Skin of body (tissue), 2 donors: ENCODE results near the gene FBXO21. TPM values are rescaled to one million over a fixed set of nuclear protein-coding genes. Genes with fewer than 3 reads are reported as not detected.
"Not testable (repeated sequence)": the region's sequence is repeated elsewhere in the genome, so short reads cannot be mapped to it uniquely, and the experiment has no call there.

ENCODE experiments used
- DNase-seq: peaks from one replicate; lab custom pipeline; 2025; lab: John Stamatoyannopoulos, UW
- total RNA-seq: library from RNA; depleted of rRNA; stranded (reverse); fragments of >200 nt; gene quantifications from one replicate; pipeline ENCODE4 v1.2.3, GENCODE V29; 2014

Gene FBXO21
- 58.3 TPM for total RNA-seq

DNA sequence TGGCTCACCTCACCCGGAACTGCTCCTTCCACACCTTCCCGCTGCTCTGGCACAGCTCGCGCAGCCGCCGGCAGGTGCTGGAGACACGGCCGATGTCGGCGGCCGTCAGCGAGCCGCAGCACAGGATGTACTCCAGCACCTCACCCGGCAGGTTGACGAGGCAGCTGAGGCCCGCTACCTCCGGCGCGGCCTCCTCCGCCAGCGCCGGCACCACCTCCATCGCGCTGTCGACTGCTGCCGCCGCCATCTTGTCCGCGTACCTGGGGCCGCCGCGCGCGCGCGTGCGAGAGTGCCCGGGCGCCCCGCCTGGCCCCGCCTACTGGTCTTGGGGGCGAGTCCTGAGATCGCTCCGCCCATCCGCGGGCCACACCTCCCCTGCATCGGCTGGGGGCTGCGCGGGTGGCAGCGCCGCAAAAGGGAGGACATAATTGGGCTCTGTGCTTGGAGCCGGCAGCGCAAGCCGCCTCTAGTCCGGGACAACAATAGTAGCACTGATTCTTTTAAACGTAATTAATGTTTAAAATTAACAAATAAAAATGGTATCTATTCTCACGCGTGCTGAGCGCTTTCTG lies at the start of gene FBXO21:
TSS of gene FBXO21 (minus strand) at position 261 of the 572 bp plus-strand sequence. CDS start at position 247, 14 bp downstream.
- DNase-seq = peak; percentile 41

DNA sequence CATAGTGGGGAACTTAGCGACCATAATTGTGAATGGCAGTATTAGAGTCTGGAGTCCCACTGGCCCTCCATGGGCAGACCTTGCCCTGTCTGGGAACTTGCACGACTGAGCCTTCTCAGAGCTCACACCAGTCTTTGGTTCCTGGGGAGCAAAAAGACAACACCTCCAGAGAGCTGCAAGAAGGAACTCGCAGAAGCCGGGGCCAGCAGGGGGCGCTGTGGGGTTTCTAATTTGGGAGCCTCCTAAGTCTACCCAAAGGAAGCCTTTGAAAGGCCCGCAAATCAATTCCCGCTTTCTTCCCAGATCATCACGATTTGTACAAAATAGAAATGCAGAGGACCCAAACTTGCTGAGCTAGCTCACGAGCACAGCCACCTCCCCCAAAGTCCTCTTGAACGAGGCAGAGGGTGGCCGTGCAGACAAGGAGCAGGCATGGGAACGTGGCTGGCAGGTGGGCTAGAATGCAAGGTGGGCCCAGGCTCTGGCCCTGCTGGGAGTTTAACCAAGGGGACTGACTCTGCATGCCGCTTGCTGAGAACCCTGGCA lies 46.3 kb upstream of the FBXO21 start:
- no peak for DNase-seq

DNA sequence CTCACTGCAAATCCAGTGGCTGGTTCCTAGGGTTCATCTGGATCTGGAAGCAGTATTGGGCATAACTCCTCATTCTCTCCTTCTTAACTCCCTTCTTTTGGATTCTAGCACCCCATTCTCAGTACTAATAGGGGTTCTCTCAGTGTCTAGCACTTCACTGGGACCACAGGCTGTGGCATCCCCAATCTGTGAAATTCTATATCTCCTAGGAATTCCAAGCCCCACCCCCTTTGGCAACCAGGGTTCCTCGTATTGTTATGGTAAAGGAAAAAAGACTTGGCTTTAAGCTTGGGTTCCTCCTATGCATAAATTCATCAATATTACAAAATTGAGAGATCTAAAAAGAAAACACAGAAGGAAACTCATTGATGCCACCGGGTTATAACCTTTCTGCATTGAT lies 45.0 kb upstream of the FBXO21 start:
- no peak for DNase-seq

DNA sequence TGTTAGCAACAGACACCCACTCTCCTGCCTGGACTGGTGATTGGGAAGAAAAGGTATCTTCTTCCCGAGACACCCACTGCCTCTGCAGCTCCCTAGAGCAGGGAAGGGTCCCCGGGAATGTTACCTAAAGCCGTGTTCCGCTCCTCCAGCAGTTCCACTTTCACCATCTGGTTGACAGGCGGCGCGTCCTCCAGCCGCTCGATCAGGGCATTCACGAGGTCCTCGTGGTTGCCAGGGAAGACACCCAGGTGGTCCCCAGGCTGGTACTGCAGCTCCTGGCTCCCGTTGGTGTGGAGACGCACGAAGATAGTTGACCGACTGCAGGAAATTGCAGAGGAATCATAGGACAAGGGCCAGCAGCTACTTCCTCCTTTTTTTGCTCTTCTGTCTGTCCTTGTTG lies 44.2 kb upstream of the FBXO21 start:
- no peak for DNase-seq

GRCh38 chr12:117231750-117232149 lies 41.5 kb upstream of the FBXO21 start:
- DNase-seq = no peak

DNA sequence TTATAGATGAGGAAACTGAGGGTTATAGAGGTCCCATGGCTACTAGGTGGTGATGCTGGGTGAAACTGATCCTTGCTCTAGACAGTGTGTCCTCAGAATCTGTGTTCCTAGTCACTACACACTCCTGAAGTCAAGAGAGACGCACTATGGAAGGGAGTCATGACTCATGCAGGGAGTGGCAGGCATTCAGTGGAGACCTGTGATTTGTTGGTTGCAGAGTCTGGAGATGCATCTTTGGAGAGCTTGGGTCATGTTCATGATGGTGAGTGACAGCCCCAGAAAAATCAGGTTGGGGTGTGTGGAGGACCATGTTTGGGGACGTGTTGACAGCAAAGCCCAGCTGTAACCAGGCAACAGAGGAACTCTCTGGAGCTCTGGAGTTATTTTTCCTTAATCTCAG lies 38.0 kb upstream of the FBXO21 start:
- DNase-seq = no peak

DNA sequence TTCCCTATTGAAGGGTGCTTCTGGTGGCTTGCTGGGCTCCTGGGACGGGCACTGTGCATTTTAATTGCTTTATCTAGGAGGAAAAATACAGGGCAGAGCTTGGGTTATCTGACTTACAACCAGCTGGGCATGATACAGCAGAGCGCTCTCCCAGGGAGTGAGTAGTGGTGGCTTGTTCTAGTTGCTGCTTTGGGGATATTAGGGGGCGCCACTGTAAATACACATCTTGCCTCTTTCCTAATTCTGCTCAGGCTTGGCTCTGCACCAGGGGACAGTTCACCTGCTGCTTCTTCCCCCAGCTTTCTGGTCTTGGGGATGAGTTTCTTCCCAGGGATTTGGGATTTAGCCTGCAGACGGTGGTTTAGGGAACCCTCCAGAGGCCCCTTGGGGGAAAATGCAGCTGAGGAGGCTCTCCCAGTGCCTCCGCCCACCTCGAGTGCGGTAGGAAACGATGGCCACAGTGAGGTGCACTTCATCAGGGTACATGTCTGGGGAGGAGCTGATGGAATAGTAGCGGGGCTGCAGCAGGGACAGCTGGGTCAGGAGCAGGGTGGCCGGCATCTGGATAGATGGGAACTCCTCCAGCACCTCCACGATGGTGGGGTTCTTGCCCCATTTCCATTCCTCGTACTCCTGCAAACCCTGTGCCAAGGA lies 36.9 kb upstream of the FBXO21 start:
- DNase-seq = no peak

DNA sequence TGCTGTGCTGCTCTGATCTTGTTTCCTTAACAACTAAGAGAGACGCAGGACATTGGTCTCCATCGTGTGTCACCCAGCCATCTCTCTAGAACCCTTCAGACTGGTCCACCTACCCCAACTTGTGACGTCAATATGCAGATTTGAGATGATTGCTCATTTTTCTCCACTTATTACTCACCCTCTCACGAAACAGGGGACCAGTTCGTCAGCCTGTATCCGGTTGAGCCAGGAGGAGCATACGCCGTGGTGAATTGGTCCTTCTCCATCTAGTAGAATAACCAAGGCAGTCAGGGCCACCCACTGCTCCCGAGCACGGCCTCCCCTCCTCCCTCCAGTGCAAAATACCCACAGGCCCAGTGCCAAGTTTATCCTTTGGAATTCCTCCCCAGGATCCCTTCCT lies 36.2 kb upstream of the FBXO21 start:
- DNase-seq = no peak

DNA sequence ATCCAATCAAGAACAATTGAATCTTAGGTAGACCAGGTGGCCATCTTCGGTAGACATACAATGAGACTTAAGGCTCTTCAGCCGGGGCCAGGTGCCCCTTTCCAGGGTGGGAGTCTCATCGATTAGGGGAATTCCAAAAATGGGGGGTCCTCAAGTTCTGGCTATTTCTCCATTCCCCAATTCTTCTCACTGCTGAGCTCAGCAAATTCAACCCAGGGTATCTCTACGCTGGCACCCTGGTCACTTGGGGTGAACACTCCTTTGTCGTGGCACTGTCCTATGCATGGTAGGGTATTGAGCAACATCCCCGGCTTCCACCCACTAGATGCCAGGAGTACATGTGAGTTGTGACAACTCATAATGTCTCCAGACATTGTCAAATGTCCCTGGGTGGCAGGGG lies 34.9 kb upstream of the FBXO21 start:
- no peak for DNase-seq

GRCh38 chr12:117220947-117221346 lies 30.7 kb upstream of the FBXO21 start:
- DNase-seq = not testable (repeated sequence)

- DNase-seq = no peak
Measured at GRCh38 chr12:117218149-117218548, 27.9 kb upstream of the FBXO21 start.

DNA sequence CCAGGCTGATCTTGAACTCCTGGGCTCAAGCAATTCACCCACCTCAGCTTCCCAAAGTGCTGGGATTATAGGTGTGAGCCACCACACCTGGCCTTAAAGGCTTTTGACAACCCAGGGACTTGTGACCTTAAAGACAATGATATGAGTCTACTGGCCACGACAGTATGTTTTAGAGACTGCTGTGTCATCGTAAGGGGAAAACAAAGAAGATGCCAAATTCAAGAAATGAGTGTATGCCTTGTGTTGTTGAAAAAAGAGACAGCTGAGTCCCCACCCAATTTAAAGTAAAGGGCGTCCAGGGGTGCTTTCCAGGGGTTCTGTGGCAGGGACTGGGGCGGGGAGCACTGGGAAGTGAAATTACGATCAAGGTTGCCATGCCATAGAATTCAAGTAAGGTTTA lies 26.4 kb upstream of the FBXO21 start:
- no peak for DNase-seq

DNA sequence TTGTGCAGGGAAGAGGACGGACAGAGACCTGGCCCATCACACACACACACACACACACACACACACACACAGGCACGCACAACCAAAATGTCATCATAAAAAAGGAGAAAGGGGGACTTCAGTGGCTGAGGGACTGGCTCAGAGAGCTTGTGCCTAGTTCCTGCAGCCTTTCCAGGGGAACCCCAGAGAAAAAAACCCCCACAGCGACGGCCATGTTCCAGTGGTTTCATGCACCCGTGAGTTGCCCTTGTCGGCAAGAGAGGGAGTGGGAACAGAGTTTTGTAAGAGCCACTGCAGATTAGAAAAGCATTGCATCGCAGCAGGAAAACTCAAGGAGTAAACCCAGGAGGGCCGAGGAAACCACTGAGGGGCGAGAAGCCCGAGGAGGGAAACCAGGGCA lies 24.5 kb upstream of the FBXO21 start:
- no peak for DNase-seq

DNA sequence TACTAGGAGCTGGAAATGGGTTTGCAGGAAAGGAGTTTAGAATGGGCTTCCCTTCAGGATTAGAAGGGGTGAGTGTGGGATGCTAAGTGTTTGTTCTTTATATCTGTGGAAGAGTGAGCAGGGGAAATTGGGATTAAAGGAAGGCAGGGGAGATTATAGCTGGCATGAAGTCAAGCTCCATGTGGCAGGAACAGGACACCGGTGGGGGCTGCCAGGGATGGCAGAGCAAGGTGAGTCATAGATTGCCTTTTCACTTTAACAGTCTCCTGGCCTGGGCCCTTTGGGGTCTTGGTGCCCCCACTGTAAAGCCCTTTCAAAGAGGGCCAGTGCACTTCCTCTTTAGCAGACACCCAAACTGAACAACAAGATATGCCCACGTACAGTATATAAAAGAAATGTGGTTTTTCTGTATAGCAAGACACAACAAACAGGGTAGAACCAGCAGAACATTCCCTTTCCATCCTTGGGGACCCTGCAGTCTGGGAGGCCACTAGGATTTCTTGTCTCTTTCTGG lies 23.1 kb upstream of the FBXO21 start:
- DNase-seq = no peak

- DNase-seq = peak; percentile 26
Measured at GRCh38 chr12:117212563-117213190, 22.4 kb upstream of the FBXO21 start.

- DNase-seq = no peak
Measured at GRCh38 chr12:117210266-117210918, 20.1 kb upstream of the FBXO21 start.

GRCh38 chr12:117209626-117210025 lies 19.4 kb upstream of the FBXO21 start:
- no peak for DNase-seq

DNA sequence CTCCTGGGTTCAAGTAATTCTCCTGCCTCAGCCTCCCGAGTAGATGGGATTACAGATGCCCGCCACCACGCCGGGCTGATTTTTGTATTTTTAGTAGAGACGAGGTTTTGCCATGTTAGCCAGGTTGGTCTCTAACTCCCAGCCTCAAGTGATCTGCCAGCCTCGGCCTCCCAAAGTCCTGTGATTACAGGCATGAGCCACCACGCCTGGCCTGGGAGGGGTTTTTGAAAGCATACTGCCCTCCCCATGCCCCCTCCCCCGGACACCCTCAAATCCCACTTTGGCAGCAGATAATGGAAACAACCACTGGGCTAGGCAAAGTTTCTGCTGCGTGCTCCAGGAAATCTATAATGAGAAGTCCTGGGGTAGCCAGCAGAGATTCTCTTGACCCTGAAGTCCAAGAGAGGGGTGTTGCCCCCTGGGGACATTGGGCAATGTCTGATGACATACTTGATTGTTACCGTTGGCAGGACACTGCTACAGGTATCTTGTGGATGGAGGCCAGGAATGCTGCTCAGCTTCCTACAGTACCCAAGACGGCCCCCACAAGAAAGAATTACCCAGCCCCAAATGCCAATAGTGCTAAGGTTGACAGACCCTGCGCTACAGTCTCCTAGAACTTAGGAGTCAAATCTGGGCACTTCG lies 18.7 kb upstream of the FBXO21 start:
- no peak for DNase-seq

- no peak for DNase-seq
Measured at GRCh38 chr12:117208206-117208605, 17.9 kb upstream of the FBXO21 start.

- DNase-seq = no peak
Measured at GRCh38 chr12:117207675-117208074, 17.4 kb upstream of the FBXO21 start.

DNA sequence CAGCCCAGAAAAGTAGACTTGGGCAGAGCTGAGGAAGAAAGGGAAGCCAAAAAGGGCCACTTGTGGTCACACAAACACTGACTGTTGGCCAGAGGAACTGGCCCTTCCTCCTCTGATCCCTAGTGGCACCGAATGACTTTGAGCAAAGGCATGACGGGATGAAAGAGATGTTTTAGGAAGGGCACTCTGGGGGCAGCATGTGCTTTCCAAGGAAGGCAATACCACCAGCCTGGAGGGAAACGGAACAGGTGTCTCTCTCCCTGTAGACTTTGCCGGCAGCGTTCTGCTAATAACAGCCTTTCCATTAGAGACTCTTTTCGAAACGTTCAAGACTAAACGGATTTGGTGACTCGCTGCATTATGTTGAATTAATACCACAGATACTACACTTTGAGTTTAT lies 12.3 kb upstream of the FBXO21 start:
- no peak for DNase-seq

DNA sequence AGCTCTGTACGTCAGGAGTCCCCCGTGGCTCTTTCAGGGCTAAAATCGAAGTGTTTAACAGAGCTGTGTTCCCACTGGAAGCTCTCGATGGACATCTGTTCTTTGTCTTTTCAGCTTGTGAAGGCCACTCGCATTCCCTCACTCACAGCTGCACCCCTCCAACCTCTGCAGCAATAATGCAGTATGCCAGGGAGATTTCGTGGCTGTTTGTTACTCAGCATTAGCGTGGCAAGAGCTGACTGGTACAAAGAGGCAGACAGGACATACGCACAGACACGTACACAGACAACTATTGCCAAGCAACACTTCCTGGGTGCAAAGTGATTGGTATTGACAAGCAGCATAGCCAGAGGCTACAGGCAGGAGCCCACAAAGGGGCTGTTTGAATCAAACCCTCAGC lies 11.8 kb upstream of the FBXO21 start:
- DNase-seq = no peak
